Kidney epithelial cell (primary cell): ENCODE measurements around the gene TAF13. TPM values are rescaled to one million over a fixed set of nuclear protein-coding genes. Genes with fewer than 3 reads are reported as not detected.
A peak's percentile ranks its signal among the peaks of the same experiment; 100 is the strongest.

Experiments
- DNase-seq: peaks from one replicate; pipeline ENCODE4 v3.0.0-alpha.2; 2010; ENCODE audit warnings: low read depth
- H3K27me3 ChIP-seq: 2 replicates; pipeline ENCODE4 v1.6.0; 2011; ENCODE audit warnings: low read length; ENCODE audit not compliant: control insufficient read depth, insufficient read depth
- H3K36me3 ChIP-seq: 2 replicates; pipeline ENCODE4 v1.5.1; 2011; ENCODE audit warnings: low read length; ENCODE audit not compliant: control insufficient read depth, insufficient read depth
- H3K4me3 ChIP-seq: 2 replicates; pipeline ENCODE4 v1.5.1; 2011; ENCODE audit warnings: low read depth, mild to moderate bottlenecking, control low read depth, low read length
- CTCF ChIP-seq: IDR thresholded peaks from 2 replicates; pipeline ENCODE4 v1.5.1; 2011; ENCODE audit warnings: mild to moderate bottlenecking, moderate library complexity, low read length, control low read depth, inconsistent platforms; ENCODE audit not compliant: insufficient read depth, poor library complexity, severe bottlenecking
- total RNA-seq: library from RNA; depleted of rRNA; stranded (reverse); fragments of >200 nt; gene quantifications from 2 replicates; pipeline ENCODE4 v1.2.3, GENCODE V29; 2015

TAF13 gene
- total RNA-seq, 1 donor from 2014 or later: 55.0 TPM

- DNase-seq: no peak
- no peak for TF ChIP-seq CTCF
- no peak overlapping the region for H3K4me3 ChIP-seq
- no peaks in the 10 kb centered on the region for H3K36me3 ChIP-seq
- peaks cover 4% of the 10 kb centered on the region for H3K27me3 ChIP-seq
These were observed 32.0 kb upstream of the TAF13 start for GRCh38 chr1:109107785-109108184.

- H3K27me3 ChIP-seq: peaks cover 2% of the 10 kb centered on the region
- TF ChIP-seq CTCF: no peak
- H3K36me3 ChIP-seq: no peaks in the 10 kb centered on the region
These were observed 30.1 kb upstream of the TAF13 start for GRCh38 chr1:109105881-109106280.

GRCh38 chr1:109104364-109105151, 28.8 kb upstream of the TAF13 start:
- TF ChIP-seq CTCF: no peak
- Histone ChIP-seq H3K4me3 (no peak overlapping the region), H3K27me3 (no peaks in the 10 kb centered on the region), H3K36me3 (no peaks in the 10 kb centered on the region)
- DNase-seq: no peak

More at GRCh38 chr1:109105881-109106280, 30.1 kb upstream of the TAF13 start:
- DNase-seq: no peak
- H3K4me3 ChIP-seq: no peak overlapping the region

GRCh38 chr1:109099938-109100773, 24.4 kb upstream of the TAF13 start:
- peak; percentile 86 for TF ChIP-seq CTCF
- H3K27me3 ChIP-seq: no peaks in the 10 kb centered on the region
- peak overlapping the region; percentile 92 for H3K4me3 ChIP-seq
- no peaks in the 10 kb centered on the region for H3K36me3 ChIP-seq
- DNase-seq: peak; percentile 79

- Histone ChIP-seq H3K4me3 (no peak overlapping the region), H3K27me3 (no peaks in the 10 kb centered on the region), H3K36me3 (no peaks in the 10 kb centered on the region)
- no peak for DNase-seq
- TF ChIP-seq CTCF: no peak
These were observed 20.3 kb upstream of the TAF13 start for GRCh38 chr1:109096120-109096519.
